NCI-H187 treated with DMSO at 0.1 percent for 48 hours (cell line): Measurements from ENCODE around the gene MAP2K6.
A peak's percentile ranks its signal among the peaks of the same experiment; 100 is the strongest.
"Not testable (repeated sequence)": the region's sequence is repeated elsewhere in the genome, so short reads cannot be mapped to it uniquely, and the experiment has no call there.

Experiments
- DNase-seq: peaks from one replicate; lab custom pipeline; 2025; lab: John Stamatoyannopoulos, UW

The MAP2K6 gene

GRCh38 chr17:69457603-69458002 is 43.1 kb downstream of the MAP2K6 start:
- DNase-seq = no peak

- no peak for DNase-seq
Observed at GRCh38 chr17:69460963-69461922, 46.7 kb downstream of the MAP2K6 start.

GRCh38 chr17:69461951-69462369 is 47.5 kb downstream of the MAP2K6 start:
- DNase-seq = no peak

- no peak for DNase-seq
Observed at GRCh38 chr17:69462882-69463281, 48.4 kb downstream of the MAP2K6 start.

GRCh38 chr17:69466451-69466850 is 52.0 kb downstream of the MAP2K6 start:
- no peak for DNase-seq

GRCh38 chr17:69466905-69467667 is 52.6 kb downstream of the MAP2K6 start:
- DNase-seq = no peak

GRCh38 chr17:69468207-69468606 is 53.7 kb downstream of the MAP2K6 start:
- no peak for DNase-seq

GRCh38 chr17:69470702-69471101 is 56.2 kb downstream of the MAP2K6 start:
- DNase-seq = no peak

GRCh38 chr17:69471406-69471805 is 56.9 kb downstream of the MAP2K6 start:
- no peak for DNase-seq

GRCh38 chr17:69473841-69474831 is 59.6 kb downstream of the MAP2K6 start:
- no peak for DNase-seq

GRCh38 chr17:69477204-69477902 is 62.9 kb downstream of the MAP2K6 start:
- no peak for DNase-seq

- no peak for DNase-seq
Observed at GRCh38 chr17:69477903-69478266, 63.4 kb downstream of the MAP2K6 start.

- DNase-seq = no peak
Observed at GRCh38 chr17:69478916-69479315, 64.4 kb downstream of the MAP2K6 start.

- DNase-seq = not testable (repeated sequence)
Observed at GRCh38 chr17:69479756-69480155, 65.3 kb downstream of the MAP2K6 start.

GRCh38 chr17:69480245-69480644 is 65.7 kb downstream of the MAP2K6 start:
- no peak for DNase-seq

GRCh38 chr17:69485251-69485661 is 70.8 kb downstream of the MAP2K6 start:
- DNase-seq = no peak

- DNase-seq = peak; percentile 81
Observed at GRCh38 chr17:69485901-69486643, 71.6 kb downstream of the MAP2K6 start.

GRCh38 chr17:69486779-69487637 is 72.5 kb downstream of the MAP2K6 start:
- no peak for DNase-seq

- no peak for DNase-seq
Observed at GRCh38 chr17:69489313-69489712, 74.8 kb downstream of the MAP2K6 start.
